Stimulated activated CD4-positive, alpha-beta T cell treated with anti-CD3 and anti-CD28 coated beads, TNF-alpha, amount 100 ng/mL, for 24 hours (primary cell): ENCODE data around the gene CMKLR1.

Source experiments
- DNase-seq, 3 experiments: peaks; one replicate each; pipeline ENCODE4 v3.0.0-alpha.2; 2020; ENCODE audit warnings: low read depth in 3 of 3

The CMKLR1 gene

GRCh38 chr12:108363165-108363564 is 24.1 kb upstream of the CMKLR1 start:
- no peak for DNase-seq

GRCh38 chr12:108361606-108362005 is 22.5 kb upstream of the CMKLR1 start:
- DNase-seq: no peak

- DNase-seq: no peak
Observed at GRCh38 chr12:108360487-108360886, 21.4 kb upstream of the CMKLR1 start.

- DNase-seq: no peak
Observed at GRCh38 chr12:108360057-108360456, 20.9 kb upstream of the CMKLR1 start.

GRCh38 chr12:108358580-108358965 is 19.5 kb upstream of the CMKLR1 start:
- no peak for DNase-seq

GRCh38 chr12:108357834-108358579 is 18.9 kb upstream of the CMKLR1 start:
- no peak for DNase-seq

- DNase-seq: no peak
Observed at GRCh38 chr12:108356835-108357806, 18.0 kb upstream of the CMKLR1 start.

GRCh38 chr12:108355069-108355468 is 16.0 kb upstream of the CMKLR1 start:
- DNase-seq: no peak

GRCh38 chr12:108352591-108352990 is 13.5 kb upstream of the CMKLR1 start:
- DNase-seq: no peak

GRCh38 chr12:108350511-108350910 is 11.4 kb upstream of the CMKLR1 start:
- DNase-seq: no peak

- no peak for DNase-seq
Observed at GRCh38 chr12:108349278-108349688, 10.2 kb upstream of the CMKLR1 start.

GRCh38 chr12:108348842-108349241 is 9.7 kb upstream of the CMKLR1 start:
- DNase-seq: no peak

- no peak for DNase-seq
Observed at GRCh38 chr12:108346727-108347710, 7.9 kb upstream of the CMKLR1 start.

GRCh38 chr12:108345716-108346633 is 6.9 kb upstream of the CMKLR1 start:
- DNase-seq: no peak

GRCh38 chr12:108342985-108343384 is 3.9 kb upstream of the CMKLR1 start:
- DNase-seq: no peak

- DNase-seq: no peak
Observed at GRCh38 chr12:108341854-108342847, 3.0 kb upstream of the CMKLR1 start.

GRCh38 chr12:108341356-108341755 is 2.2 kb upstream of the CMKLR1 start:
- no peak for DNase-seq

- DNase-seq: no peak
Observed at GRCh38 chr12:108340037-108340436, 926 bp upstream of the CMKLR1 start.
